Osteoblast (primary cell): ENCODE results near the gene KDM1B. TPM values are rescaled to one million over a fixed set of nuclear protein-coding genes. Genes with fewer than 3 reads are reported as not detected.

Source experiments
- DNase-seq: peaks from one replicate; pipeline ENCODE4 v3.0.0; 2011; ENCODE audit warnings: low spot score, mixed read lengths; ENCODE audit not compliant: insufficient read length; ENCODE audit errors: missing footprints
- H2AFZ ChIP-seq: 2 replicates; pipeline ENCODE4 v1.6.0; 2011; ENCODE audit warnings: mild to moderate bottlenecking, low read length
- H3K27ac ChIP-seq: 2 replicates; pipeline ENCODE4 v1.5.1; 2011; ENCODE audit warnings: mild to moderate bottlenecking, low read depth, low read length, moderate library complexity
- H3K27me3 ChIP-seq: 2 replicates; pipeline ENCODE4 v1.6.0; 2012; ENCODE audit warnings: mild to moderate bottlenecking, control low read depth, inconsistent platforms, low read length, moderate library complexity; ENCODE audit not compliant: insufficient read depth
- H3K36me3 ChIP-seq: 2 replicates; pipeline ENCODE4 v1.5.1; 2011; ENCODE audit warnings: mild to moderate bottlenecking, low read length, control low read depth, moderate library complexity; ENCODE audit not compliant: insufficient read depth
- H3K4me1 ChIP-seq: 2 replicates; pipeline ENCODE4 v1.5.1; 2011; ENCODE audit warnings: mild to moderate bottlenecking, low read length, control low read depth, moderate library complexity; ENCODE audit not compliant: insufficient read depth
- H3K4me2 ChIP-seq: 2 replicates; pipeline ENCODE4 v1.6.0; 2011; ENCODE audit warnings: mild to moderate bottlenecking, low read length; ENCODE audit not compliant: insufficient read depth
- H3K4me3 ChIP-seq: fragments of 200-600 bp; sonication (generic); 3 replicates; pipeline ENCODE4 v1.5.1; 2012; ENCODE audit warnings: mild to moderate bottlenecking, low read length, inconsistent platforms; ENCODE audit not compliant: insufficient read depth
- H3K79me2 ChIP-seq: 2 replicates; pipeline ENCODE4 v1.6.0; 2012; ENCODE audit warnings: mild to moderate bottlenecking, low read length, control low read depth, inconsistent platforms; ENCODE audit not compliant: insufficient read depth
- H3K9me3 ChIP-seq: 2 replicates; pipeline ENCODE4 v1.5.1; 2011; ENCODE audit warnings: low read depth, low read length, control low read depth
- H4K20me1 ChIP-seq: 2 replicates; pipeline ENCODE4 v1.6.0; 2012; ENCODE audit warnings: mild to moderate bottlenecking, low read length, control low read depth; ENCODE audit not compliant: insufficient read depth
- CTCF ChIP-seq: IDR thresholded peaks from 2 replicates; pipeline ENCODE4 v1.5.1; 2011; ENCODE audit warnings: mild to moderate bottlenecking, low read depth, low read length, moderate library complexity; ENCODE audit errors: extremely low read depth
- total RNA-seq: library from RNA; depleted of rRNA; stranded (reverse); fragments of >200 nt; gene quantifications from 2 replicates; pipeline ENCODE4 v1.2.3, GENCODE V29; 2012

Gene KDM1B
- total RNA-seq, 1 donor: 17.7 TPM

- H3K36me3 ChIP-seq: peaks cover 65% of the 10 kb centered on the region
- H3K4me2 ChIP-seq: no peak overlapping the region
- no peaks in the 10 kb centered on the region for H3K9me3 ChIP-seq
- no peak overlapping the region for H2AFZ ChIP-seq
- H4K20me1 ChIP-seq: no peaks in the 10 kb centered on the region
- peaks cover 3% of the 10 kb centered on the region for H3K4me1 ChIP-seq
- H3K27me3 ChIP-seq: no peaks in the 10 kb centered on the region
- no peak for DNase-seq
- H3K27ac ChIP-seq: no peak overlapping the region
- no peak overlapping the region for H3K4me3 ChIP-seq
- H3K79me2 ChIP-seq: peaks cover 93% of the 10 kb centered on the region
- TF ChIP-seq CTCF: no peak
Observed at GRCh38 chr6:18254793-18255192, 99.6 kb downstream of the KDM1B start.

GRCh38 chr6:18259675-18260447 lies 104.6 kb downstream of the KDM1B start:
- peaks cover 90% of the 10 kb centered on the region for H3K79me2 ChIP-seq
- no peak overlapping the region for H2AFZ ChIP-seq
- H3K4me3 ChIP-seq: no peak overlapping the region
- peaks cover 7% of the 10 kb centered on the region for H4K20me1 ChIP-seq
- peak overlapping the region; percentile 92 for H3K4me2 ChIP-seq
- no peak for TF ChIP-seq CTCF
- peaks cover 33% of the 10 kb centered on the region for H3K4me1 ChIP-seq
- H3K36me3 ChIP-seq: peaks cover 29% of the 10 kb centered on the region
- H3K9me3 ChIP-seq: no peaks in the 10 kb centered on the region
- peak overlapping the region; percentile 32 for H3K27ac ChIP-seq
- H3K27me3 ChIP-seq: no peaks in the 10 kb centered on the region
- DNase-seq: no peak

GRCh38 chr6:18260448-18261106 lies 105.4 kb downstream of the KDM1B start:
- peak overlapping the region; percentile 92 for H3K4me2 ChIP-seq
- H3K36me3 ChIP-seq: peaks cover 22% of the 10 kb centered on the region
- H3K27me3 ChIP-seq: no peaks in the 10 kb centered on the region
- no peaks in the 10 kb centered on the region for H3K9me3 ChIP-seq
- TF ChIP-seq CTCF: no peak
- peaks cover 33% of the 10 kb centered on the region for H3K4me1 ChIP-seq
- H4K20me1 ChIP-seq: peaks cover 7% of the 10 kb centered on the region
- peaks cover 82% of the 10 kb centered on the region for H3K79me2 ChIP-seq
- H2AFZ ChIP-seq: no peak overlapping the region
- H3K4me3 ChIP-seq: no peak overlapping the region
- peak; percentile 80 for DNase-seq
- H3K27ac ChIP-seq: peak overlapping the region; percentile 32

GRCh38 chr6:18261877-18262276 lies 106.7 kb downstream of the KDM1B start:
- Histone ChIP-seq H3K27ac (peak overlapping the region; percentile 32), H3K27me3 (no peaks in the 10 kb centered on the region), H3K4me1 (peaks cover 33% of the 10 kb centered on the region), H4K20me1 (peaks cover 7% of the 10 kb centered on the region), H3K4me3 (no peak overlapping the region), H3K9me3 (no peaks in the 10 kb centered on the region), H3K36me3 (peaks cover 9% of the 10 kb centered on the region), H3K4me2 (peak overlapping the region; percentile 92), H3K79me2 (peaks cover 70% of the 10 kb centered on the region), H2AFZ (no peak overlapping the region)
- no peak for TF ChIP-seq CTCF
- no peak for DNase-seq
